Adrenal gland (tissue), 12 donors: ENCODE measurements around the gene GXYLT1. TPM values are rescaled to one million over a fixed set of nuclear protein-coding genes. Genes with fewer than 3 reads are reported as not detected.

Source experiments
- DNase-seq, 7 donors: peaks; one replicate each; pipeline ENCODE4 v3.0.0-alpha.2; 2019 to 2020
- H3K27ac ChIP-seq, 5 donors: fragments of 200-600 bp; sonication (generic) in 4 of 5; 1 replicate in 3 of 5; 2 replicates in 2 of 5; pipeline versions ENCODE4 v1.5.1 to v1.8.0; 2016 to 2020; ENCODE audit warnings: mild to moderate bottlenecking in 1 of 5
- H3K27me3 ChIP-seq: fragments of 200-600 bp; 2 replicates; pipeline ENCODE4 v1.8.0; 2021
- H3K36me3 ChIP-seq, 2 donors: fragments of 200-600 bp; replicated peaks in 1 of 2; 1 replicate in 1 of 2; 2 replicates in 1 of 2; pipeline versions ENCODE4 v1.5.1 to v1.8.0; 2018 to 2022
- H3K4me1 ChIP-seq, 2 donors: fragments of 200-600 bp; replicated peaks in 1 of 2; 1 replicate in 1 of 2; 2 replicates in 1 of 2; pipeline versions ENCODE4 v1.5.1 to v1.8.0; 2018 to 2021
- H3K4me3 ChIP-seq, 4 donors: fragments of 200-600 bp; sonication (generic) in 3 of 4; one replicate each; pipeline ENCODE4 v1.5.1; 2016 to 2018
- H3K9me3 ChIP-seq, 3 donors: fragments of 200-600 bp; sonication (generic) in 1 of 3; replicated peaks in 1 of 3; 1 replicate in 2 of 3; 2 replicates in 1 of 3; pipeline versions ENCODE4 v1.5.1 to v1.8.0; 2016 to 2021
- CTCF ChIP-seq, 6 experiments: fragments of 450-650 bp in 4 of 6; fragments of 200-600 bp in 2 of 6; sonication (generic) in 1 of 6; IDR thresholded peaks; 1 replicate in 5 of 6; 2 replicates in 1 of 6; pipeline versions ENCODE4 v1.5.1 to v1.8.0; 2016 to 2021; ENCODE audit warnings: antibody characterized with exemption in 6 of 6, mild to moderate bottlenecking in 2 of 6, moderate library complexity in 1 of 6
- POLR2A ChIP-seq, 2 donors: fragments of 450-650 bp; IDR thresholded peaks; one replicate each; pipeline ENCODE4 v1.6.1; 2017; ENCODE audit warnings: antibody characterized with exemption in 2 of 2, mild to moderate bottlenecking in 2 of 2, moderate library complexity in 1 of 2
- WGBS, 4 donors: extraction: QIAGEN DNeasy Blood & Tissue Kit in 2 of 4; methylation state at CpG; one replicate each; pipeline versions ENCODE4 v1.1.5 to v1.1.7; 2013 to 2017; 5-methylcytosine and 5-hydroxymethylcytosine counted together
- intact Hi-C, 2 donors: fragments of 100-400 bp; cut with DNase I; formaldehyde crosslinking; loops; one replicate each; pipeline versions ENCODE4 v1.14.1 to v1.15.0; 2022 to 2023
- polyA plus RNA-seq, 3 donors: library from polyadenylated mRNA; stranded (reverse); fragments of 200-250 nt in 2 of 3; fragments of 350-450 nt in 1 of 3; fragmentation: Illumina TruSeq in 1 of 3; extraction: RNeasy Lipid Tissue Mini Kit (QIAGEN cat#74804) in 1 of 3; gene quantifications; one replicate each; pipeline ENCODE4 v1.2.3, GENCODE V29; 2013 to 2014
- total RNA-seq, 9 donors: library from RNA; depleted of rRNA in 4 of 9; stranded (reverse); fragments of >200 nt in 4 of 9; fragments of 120-200 nt in 1 of 9; fragmentation: NEBNext Ultra II Directional in 1 of 9; extraction: Animal tissue kit (Norgen Biotek cat#: 25700) in 1 of 9; gene quantifications; one replicate each; pipeline versions ENCODE4 v1.1.0 to v1.2.4, GENCODE V29; 2013 to 2023
- donor health status: healthy with polysubstance abuse.
- donor health status: Bipolar disorder and iron deficiency.
- donor health status: DM: yes; HTN: yes; CAD: no.
- donor health status: DM: no; HTN: no; CAD: no.
- donor health status: DM: no; HTN: no; CAD: no.
- donor health status: DM: yes; HTN: yes; CAD: no.

GXYLT1 gene
- total and polyA plus RNA-seq, 12 donors: 1.6 to 16.0 (median 9.7) TPM

DNA sequence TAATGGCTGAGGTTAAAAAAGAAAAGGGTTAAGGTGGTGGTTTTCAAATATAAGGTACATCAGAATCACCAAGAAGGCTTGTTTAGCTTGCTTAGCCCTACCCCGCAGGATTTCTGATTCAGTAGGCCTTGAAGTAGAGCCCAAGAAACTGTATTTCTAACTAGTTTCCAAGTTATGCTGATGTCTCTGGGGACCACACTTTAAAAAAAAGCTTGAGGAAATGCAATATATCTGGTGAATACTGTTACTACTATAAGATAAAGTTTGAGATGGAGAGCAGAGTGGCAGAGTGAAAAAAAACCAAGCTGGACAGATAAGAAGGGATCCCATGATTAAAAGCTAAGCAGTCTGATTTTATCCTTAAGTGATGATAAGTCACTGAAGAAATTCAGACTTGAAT lies 18.3 kb upstream of the GXYLT1 start:
- WGBS, 4 donors: 48 to 83% (median 71%) methylated on average over 1 of the region's 1 CpG
- TF ChIP-seq CTCF (IDR thresholded peaks at IDR 0.05) (no peak), POLR2A (IDR thresholded peaks at IDR 0.05) (no peak)
- DNase-seq: no peak
- Histone ChIP-seq H3K4me3 (no peak overlapping the region), H3K36me3 (peaks cover 0 to 5% of the 10 kb centered on the region in 2 donors), H3K9me3 (no peaks in the 10 kb centered on the region), H3K27me3 (no peaks in the 10 kb centered on the region), H3K27ac (no peak overlapping the region), H3K4me1 (peaks cover 0 to 17% of the 10 kb centered on the region in 2 donors)
- intact Hi-C loops: no loop called here

DNA sequence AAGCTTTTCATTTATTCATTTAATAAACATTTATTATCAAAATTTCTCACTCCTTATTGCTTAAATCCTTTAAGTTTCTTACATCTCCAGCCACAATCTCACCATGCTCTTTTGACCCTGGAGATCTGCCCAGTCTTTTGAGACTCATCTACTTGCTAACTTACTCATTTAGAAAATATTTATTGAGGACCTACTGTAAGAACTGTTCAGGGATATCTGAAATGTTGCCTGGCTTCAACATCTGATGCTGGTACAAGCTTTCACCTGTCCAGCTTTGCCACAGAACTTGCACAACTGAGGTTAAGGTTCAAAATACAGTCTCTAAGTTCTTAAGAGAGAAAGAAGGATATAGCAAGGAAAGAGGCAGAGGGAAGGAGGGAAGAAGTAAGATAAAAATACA lies 17.5 kb upstream of the GXYLT1 start:
- Histone ChIP-seq H3K27me3 (no peaks in the 10 kb centered on the region), H3K27ac (no peak overlapping the region), H3K4me1 (peaks cover 0 to 17% of the 10 kb centered on the region in 2 donors), H3K36me3 (peaks cover 0 to 5% of the 10 kb centered on the region in 2 donors), H3K4me3 (no peak overlapping the region), H3K9me3 (no peaks in the 10 kb centered on the region)
- DNase-seq: no peak
- intact Hi-C loops: no loop called here
- no peak for TF ChIP-seq POLR2A (IDR thresholded peaks at IDR 0.05)
- no peak for TF ChIP-seq CTCF (IDR thresholded peaks at IDR 0.05)

- Histone ChIP-seq H3K27ac (no peak overlapping the region), H3K4me3 (no peak overlapping the region), H3K36me3 (peaks cover 0 to 5% of the 10 kb centered on the region in 2 donors), H3K27me3 (no peaks in the 10 kb centered on the region), H3K4me1 (peaks cover 0 to 17% of the 10 kb centered on the region in 2 donors), H3K9me3 (no peaks in the 10 kb centered on the region)
- intact Hi-C loops: no loop called here
- no peak for DNase-seq
- 86 to 91% (median 87%) methylated on average over 1 of the region's 1 CpG for WGBS, 4 donors
- TF ChIP-seq CTCF (IDR thresholded peaks at IDR 0.05): no peak
- no peak for TF ChIP-seq POLR2A (IDR thresholded peaks at IDR 0.05)
Observed at GRCh38 chr12:42161529-42161928, 16.9 kb upstream of the GXYLT1 start.

DNA sequence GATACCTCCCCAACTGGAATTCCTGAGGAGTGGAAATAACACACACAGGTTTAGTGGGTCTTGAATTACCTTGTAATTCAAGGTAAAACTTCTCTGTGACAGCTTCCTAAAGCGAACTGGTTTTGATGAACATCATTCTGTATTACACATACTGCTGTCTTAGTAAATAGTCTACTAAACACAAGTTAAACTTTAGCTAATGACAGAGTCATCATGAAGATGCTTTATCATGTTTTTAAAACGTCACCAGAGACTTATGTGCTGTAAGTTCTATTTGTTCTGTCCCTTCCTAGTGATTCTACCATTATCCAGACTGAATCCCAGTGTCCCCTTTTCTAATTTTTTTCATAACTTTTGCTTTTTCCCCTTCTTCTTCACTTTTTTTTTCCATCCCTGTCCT lies 11.6 kb upstream of the GXYLT1 start:
- DNase-seq: no peak
- Histone ChIP-seq H3K4me3 (no peak overlapping the region), H3K27me3 (no peaks in the 10 kb centered on the region), H3K9me3 (no peaks in the 10 kb centered on the region), H3K36me3 (peaks cover 0 to 4% of the 10 kb centered on the region in 2 donors), H3K4me1 (no peaks in the 10 kb centered on the region), H3K27ac (no peak overlapping the region)
- TF ChIP-seq CTCF (IDR thresholded peaks at IDR 0.05) (no peak), POLR2A (IDR thresholded peaks at IDR 0.05) (no peak)
- 65 to 90% (median 80%) methylated on average over 2 of the region's 2 CpGs for WGBS, 4 donors
- intact Hi-C loops: no loop called here
